Nephron progenitor cell (in vitro differentiated cells): Measurements from ENCODE around the gene CEACAM6.

ENCODE experiments used
- DNase-seq: peaks from one replicate; pipeline ENCODE4 v3.0.0; 2021
- H3K27ac Mint-ChIP-seq: 2 replicates; pipeline ENCODE4 v1.8.0; 2021; ENCODE audit warnings: mild to moderate bottlenecking, moderate library complexity, mixed read lengths
- H3K27me3 Mint-ChIP-seq: 2 replicates; pipeline ENCODE4 v1.8.0; 2021; ENCODE audit warnings: mild to moderate bottlenecking, low read depth, mixed read lengths; ENCODE audit not compliant: poor library complexity
- H3K36me3 Mint-ChIP-seq: 2 replicates; pipeline ENCODE4 v1.8.0; 2021; ENCODE audit warnings: low read depth, mixed read lengths
- H3K4me1 Mint-ChIP-seq: 2 replicates; pipeline ENCODE4 v1.8.0; 2021; ENCODE audit warnings: mixed read lengths
- H3K4me3 Mint-ChIP-seq: 2 replicates; pipeline ENCODE4 v1.8.0; 2021; ENCODE audit warnings: mild to moderate bottlenecking, moderate library complexity, mixed read lengths
- H3K9me3 Mint-ChIP-seq: 2 replicates; pipeline ENCODE4 v1.8.0; 2021; ENCODE audit warnings: mild to moderate bottlenecking, moderate library complexity, mixed read lengths
- CTCF ChIP-seq: fragments of 200-600 bp; sonication (generic); IDR thresholded peaks from 2 replicates; pipeline ENCODE4 v1.5.0; 2021; ENCODE audit warnings: antibody characterized with exemption

The CEACAM6 gene

GRCh38 chr19:41804336-41804735 lies 49.0 kb downstream of the CEACAM6 start:
- Mint-ChIP-seq H3K4me1 (peaks cover 3% of the 10 kb centered on the region), H3K4me3 (no peak overlapping the region), H3K36me3 (no peaks in the 10 kb centered on the region), H3K27me3 (peaks cover 11% of the 10 kb centered on the region), H3K27ac (no peak overlapping the region), H3K9me3 (peaks cover 77% of the 10 kb centered on the region)
- DNase-seq = no peak
- no peak for TF ChIP-seq CTCF

GRCh38 chr19:41807176-41807575 lies 51.8 kb downstream of the CEACAM6 start:
- DNase-seq = no peak

GRCh38 chr19:41808663-41809566 lies 53.6 kb downstream of the CEACAM6 start:
- Mint-ChIP-seq H3K36me3 (no peaks in the 10 kb centered on the region), H3K27me3 (peaks cover 3% of the 10 kb centered on the region), H3K27ac (no peak overlapping the region), H3K4me1 (no peaks in the 10 kb centered on the region), H3K4me3 (no peak overlapping the region), H3K9me3 (peaks cover 73% of the 10 kb centered on the region)
- DNase-seq = no peak
- TF ChIP-seq CTCF = no peak

More at GRCh38 chr19:41807176-41807575, 51.8 kb downstream of the CEACAM6 start:
- Mint-ChIP-seq H3K4me3 (no peak overlapping the region), H3K36me3 (no peaks in the 10 kb centered on the region), H3K4me1 (no peaks in the 10 kb centered on the region), H3K9me3 (peaks cover 75% of the 10 kb centered on the region), H3K27ac (no peak overlapping the region), H3K27me3 (peaks cover 8% of the 10 kb centered on the region)
- TF ChIP-seq CTCF = no peak

GRCh38 chr19:41810301-41810700 lies 55.0 kb downstream of the CEACAM6 start:
- no peak for TF ChIP-seq CTCF
- Mint-ChIP-seq H3K27ac (no peak overlapping the region), H3K4me3 (no peak overlapping the region), H3K36me3 (no peaks in the 10 kb centered on the region), H3K4me1 (no peaks in the 10 kb centered on the region), H3K27me3 (peaks cover 3% of the 10 kb centered on the region), H3K9me3 (peaks cover 72% of the 10 kb centered on the region)
- DNase-seq = no peak

DNA sequence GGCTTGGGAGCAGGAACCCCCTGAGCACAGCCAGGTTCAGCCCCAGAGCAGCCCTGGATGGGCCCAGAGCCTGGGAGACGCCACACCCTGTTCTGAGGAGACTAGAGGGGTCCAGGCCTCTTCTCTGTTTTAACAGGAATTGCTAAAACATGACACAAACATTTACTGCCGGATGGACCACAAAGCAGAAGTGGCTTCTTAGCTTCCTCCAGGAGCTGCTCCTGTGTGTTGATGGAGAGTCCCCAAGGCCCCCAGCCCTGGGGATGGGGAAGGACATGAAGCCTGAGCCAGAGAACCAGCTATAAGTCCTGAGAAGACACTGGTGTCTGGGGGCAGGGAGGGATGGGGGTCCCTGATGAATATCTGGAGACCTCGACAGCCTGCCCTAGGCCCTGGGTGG lies 55.7 kb downstream of the CEACAM6 start:
- peaks cover 70% of the 10 kb centered on the region for H3K9me3 Mint-ChIP-seq

More for the DNA sequence above, 55.7 kb downstream of the CEACAM6 start:
- H3K4me3 Mint-ChIP-seq = no peak overlapping the region
- no peaks in the 10 kb centered on the region for H3K4me1 Mint-ChIP-seq
- DNase-seq = no peak
- peaks cover 3% of the 10 kb centered on the region for H3K27me3 Mint-ChIP-seq
- H3K27ac Mint-ChIP-seq = no peak overlapping the region
- H3K36me3 Mint-ChIP-seq = no peaks in the 10 kb centered on the region
- TF ChIP-seq CTCF = no peak
